IPS-15b (cell line): Measurements from ENCODE around the gene NMNAT1.

ENCODE experiments used
- H3K27me3 ChIP-seq: one replicate; pipeline ENCODE4 v1.6.1; 2013; ENCODE audit warnings: low read length; ENCODE audit not compliant: control insufficient read depth, insufficient read depth
- H3K36me3 ChIP-seq: one replicate; pipeline ENCODE4 v1.6.1; 2013; ENCODE audit warnings: low read length; ENCODE audit not compliant: control insufficient read depth, insufficient read depth
- H3K4me1 ChIP-seq: one replicate; pipeline ENCODE4 v1.6.1; 2013; ENCODE audit warnings: mild to moderate bottlenecking, low read length; ENCODE audit not compliant: control insufficient read depth, insufficient read depth
- H3K4me3 ChIP-seq: one replicate; pipeline ENCODE4 v1.5.1; 2013; ENCODE audit warnings: low read depth, low read length
- H3K9ac ChIP-seq: one replicate; pipeline ENCODE4 v1.6.1; 2013; ENCODE audit warnings: low read depth, mild to moderate bottlenecking, low read length
- H3K9me3 ChIP-seq: one replicate; pipeline ENCODE4 v1.6.1; 2013; ENCODE audit warnings: mild to moderate bottlenecking, low read length; ENCODE audit not compliant: control insufficient read depth, insufficient read depth

NMNAT1 gene

DNA sequence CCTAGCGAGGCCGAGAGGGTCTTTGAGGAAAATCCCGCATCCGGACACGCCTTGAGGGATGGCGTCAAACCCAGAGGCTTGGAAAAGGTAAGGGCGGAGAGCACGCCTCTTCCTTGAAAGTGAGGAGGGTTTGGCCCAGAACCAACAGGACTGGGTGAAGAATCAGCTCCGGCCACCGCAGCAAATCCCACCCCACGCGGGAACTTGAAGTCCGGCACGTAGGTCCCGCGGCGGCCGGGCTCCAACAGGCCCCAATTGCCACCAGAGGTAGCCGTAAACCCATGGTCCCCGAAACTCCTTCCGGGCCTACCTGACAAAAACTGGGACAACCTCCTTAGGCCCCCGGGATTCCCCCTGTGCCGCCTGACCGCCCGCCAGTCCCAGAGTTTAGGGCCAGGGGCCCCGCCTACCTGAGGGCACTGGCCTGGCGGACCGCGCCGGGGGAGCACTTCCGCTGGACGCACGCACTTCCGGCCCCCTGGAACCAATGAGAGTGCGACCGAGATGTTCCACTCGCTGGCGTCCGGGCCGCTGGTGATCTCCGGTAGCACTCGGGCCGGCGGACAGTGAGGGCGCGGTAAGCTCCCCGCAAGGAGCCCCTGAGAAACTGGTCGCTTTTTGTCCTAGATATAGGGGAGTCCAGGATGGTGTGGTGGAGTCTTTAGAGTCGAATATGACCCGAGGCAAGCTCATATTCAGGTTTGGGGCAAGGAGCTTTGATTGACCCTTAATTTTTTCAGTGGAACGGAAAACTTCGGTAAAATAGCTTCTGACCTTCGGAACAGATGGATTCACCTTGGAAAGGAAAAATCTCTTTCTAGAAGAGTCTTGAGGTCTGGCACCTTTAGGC lies at the start of gene NMNAT1, which contains the start of gene LZIC:
Gene NMNAT1, plus strand, starts transcription at position 537 of the 850 bp plus-strand sequence. CDS start 28,599 bp downstream, outside the sequence.
Gene LZIC, minus strand, starts transcription at position 453 of the 850 bp plus-strand sequence. CDS start 6,772 bp downstream, outside the sequence.
- no peaks in the 10 kb centered on the region for H3K27me3 ChIP-seq
- peak within 1 kb of the TSS; percentile 92 for H3K9ac ChIP-seq
- H3K4me3 ChIP-seq, result peak within 1 kb of the TSS; percentile 82
- H3K9me3 ChIP-seq, result no peaks in the 10 kb centered on the region
- peaks cover 2% of the 10 kb centered on the region for H3K36me3 ChIP-seq
- no peaks in the 10 kb centered on the region for H3K4me1 ChIP-seq

DNA sequence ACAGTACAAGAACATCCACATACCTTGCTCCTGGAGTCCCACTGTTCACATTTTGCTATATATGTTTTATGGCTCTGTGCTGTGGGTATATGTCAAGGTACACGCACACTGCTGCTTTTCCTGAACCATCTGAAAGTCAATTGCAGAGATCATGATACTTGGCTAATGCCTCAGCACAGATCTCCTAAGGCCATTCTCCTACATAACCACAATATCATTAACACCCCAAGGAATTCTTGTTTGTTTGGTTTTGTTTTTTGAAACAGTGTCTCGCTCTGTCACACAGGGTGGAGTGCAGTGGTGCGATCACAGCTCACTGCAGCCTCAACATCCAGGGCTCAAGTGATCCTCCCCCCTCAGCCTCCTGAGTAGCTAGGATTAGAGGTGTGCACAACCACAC lies 49.2 kb upstream of the NMNAT1 start:
- Histone ChIP-seq H3K4me3 (no peak overlapping the region), H3K27me3 (no peaks in the 10 kb centered on the region), H3K36me3 (no peaks in the 10 kb centered on the region), H3K9ac (no peak overlapping the region), H3K9me3 (no peaks in the 10 kb centered on the region), H3K4me1 (peaks cover 13% of the 10 kb centered on the region)

DNA sequence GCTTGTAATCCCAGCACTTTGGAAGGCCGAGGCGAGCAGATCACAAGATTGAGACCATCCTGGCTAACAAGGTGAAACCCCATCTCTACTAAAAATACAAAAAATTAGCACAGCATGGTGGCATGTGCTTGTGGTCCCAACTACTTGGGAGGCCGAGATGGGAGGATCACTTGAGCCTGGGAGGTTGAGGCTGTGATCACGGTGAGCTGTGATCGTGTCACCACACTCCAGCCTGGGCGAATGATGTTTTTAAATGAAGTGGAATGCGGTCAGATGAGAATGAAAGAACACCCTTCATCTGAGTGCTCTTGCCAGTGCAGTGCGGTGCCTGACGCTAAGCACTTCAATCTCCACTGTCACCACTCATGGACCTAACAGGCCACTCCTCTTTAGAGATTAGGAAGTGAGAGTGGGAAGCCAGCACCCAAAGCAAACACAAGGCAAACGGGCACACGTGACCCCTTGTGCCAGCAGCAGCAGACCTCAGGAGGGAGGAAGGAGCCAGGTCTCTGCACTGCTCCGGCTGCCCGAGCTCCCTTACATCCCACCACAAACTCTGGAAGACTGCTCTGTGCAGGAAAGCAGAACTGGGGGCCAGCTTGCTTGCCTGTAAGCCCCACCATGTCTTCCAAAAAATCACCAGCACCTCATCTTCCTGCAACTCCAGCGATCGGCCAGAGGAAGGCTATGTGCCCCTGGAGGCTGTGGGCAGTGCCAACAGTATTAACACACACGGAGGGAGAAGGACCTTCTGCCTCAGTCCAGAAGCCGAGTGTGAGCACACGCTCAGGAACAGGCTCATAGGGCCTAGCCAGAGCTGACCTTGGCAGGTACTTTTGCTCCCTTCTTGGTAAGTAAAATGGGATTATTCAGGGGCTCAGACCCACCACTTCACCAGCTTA lies 42.9 kb upstream of the NMNAT1 start:
- H3K27me3 ChIP-seq, result no peaks in the 10 kb centered on the region
- no peak overlapping the region for H3K4me3 ChIP-seq
- no peak overlapping the region for H3K9ac ChIP-seq
- H3K36me3 ChIP-seq, result peaks cover 2% of the 10 kb centered on the region
- no peaks in the 10 kb centered on the region for H3K4me1 ChIP-seq
- no peaks in the 10 kb centered on the region for H3K9me3 ChIP-seq

DNA sequence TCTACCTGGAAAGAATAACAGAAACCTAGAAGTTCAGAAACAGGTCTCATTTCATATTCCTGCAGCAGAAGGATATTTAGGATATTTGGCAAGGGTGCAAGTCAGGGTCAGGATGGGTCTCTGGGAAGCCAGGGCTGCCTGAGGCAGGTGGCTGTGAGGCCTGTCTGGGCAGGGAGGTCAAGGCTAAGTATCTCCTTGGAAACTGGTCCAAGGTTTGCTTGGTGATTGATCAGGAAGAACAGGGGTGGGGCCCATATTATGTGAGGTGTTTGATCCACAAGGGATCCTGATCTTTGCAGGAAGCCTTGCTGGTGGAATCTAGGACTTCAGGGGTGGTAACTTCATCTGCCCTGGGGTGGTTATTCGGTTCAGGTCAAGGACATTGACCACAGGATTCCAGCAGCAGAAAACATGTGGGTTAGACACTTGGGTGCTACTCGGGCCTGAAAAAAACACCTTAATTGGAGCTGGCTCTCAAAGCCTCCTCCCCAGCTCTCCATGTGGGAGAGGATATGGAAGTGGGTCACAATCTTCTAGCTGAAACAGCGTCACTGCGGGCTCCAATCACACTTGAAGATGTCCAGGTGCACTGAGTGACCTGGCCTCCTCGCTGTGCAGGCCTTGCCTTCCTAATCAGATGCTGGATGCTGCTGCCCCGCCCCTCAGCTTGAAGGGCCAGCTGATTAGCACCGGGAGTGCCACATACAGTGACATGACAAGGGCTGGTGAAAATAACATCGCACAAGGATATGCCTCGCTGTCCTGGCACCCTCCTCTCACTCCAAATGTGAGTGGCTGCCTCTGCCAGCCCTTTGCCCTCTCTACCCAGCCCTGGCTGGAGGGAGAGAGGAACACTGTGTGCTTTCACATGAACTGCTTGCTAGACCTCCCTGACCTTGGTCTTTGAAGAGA lies 41.9 kb upstream of the NMNAT1 start:
- no peak overlapping the region for H3K4me3 ChIP-seq
- H3K9ac ChIP-seq, result no peak overlapping the region
- H3K9me3 ChIP-seq, result no peaks in the 10 kb centered on the region

DNA sequence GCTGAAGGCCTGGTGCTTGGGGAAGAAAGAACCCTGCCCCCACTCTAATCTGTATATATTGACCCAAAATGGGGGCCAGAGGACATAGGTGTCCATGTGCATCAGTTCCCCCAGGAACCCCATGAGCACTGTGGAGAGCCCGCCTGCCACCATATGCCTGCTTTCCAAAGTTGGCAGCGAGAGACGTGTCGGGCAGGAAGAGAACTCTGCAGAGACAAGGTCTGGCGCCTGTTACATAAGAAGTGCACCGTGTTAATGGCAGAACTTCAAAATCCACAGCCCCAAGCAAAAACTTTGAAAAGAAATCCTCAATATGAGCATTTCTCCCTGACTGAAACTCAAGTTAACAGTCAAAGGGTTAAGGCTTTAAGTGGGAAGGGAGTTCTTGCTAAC lies 41.2 kb upstream of the NMNAT1 start:
- Histone ChIP-seq H3K4me3 (no peak overlapping the region), H3K9me3 (no peaks in the 10 kb centered on the region), H3K36me3 (peaks cover 2% of the 10 kb centered on the region), H3K27me3 (no peaks in the 10 kb centered on the region), H3K9ac (no peak overlapping the region), H3K4me1 (no peaks in the 10 kb centered on the region)

More for the DNA sequence above, 41.9 kb upstream of the NMNAT1 start:
- H3K4me1 ChIP-seq, result no peaks in the 10 kb centered on the region
- H3K27me3 ChIP-seq, result no peaks in the 10 kb centered on the region
- H3K36me3 ChIP-seq, result peaks cover 2% of the 10 kb centered on the region

DNA sequence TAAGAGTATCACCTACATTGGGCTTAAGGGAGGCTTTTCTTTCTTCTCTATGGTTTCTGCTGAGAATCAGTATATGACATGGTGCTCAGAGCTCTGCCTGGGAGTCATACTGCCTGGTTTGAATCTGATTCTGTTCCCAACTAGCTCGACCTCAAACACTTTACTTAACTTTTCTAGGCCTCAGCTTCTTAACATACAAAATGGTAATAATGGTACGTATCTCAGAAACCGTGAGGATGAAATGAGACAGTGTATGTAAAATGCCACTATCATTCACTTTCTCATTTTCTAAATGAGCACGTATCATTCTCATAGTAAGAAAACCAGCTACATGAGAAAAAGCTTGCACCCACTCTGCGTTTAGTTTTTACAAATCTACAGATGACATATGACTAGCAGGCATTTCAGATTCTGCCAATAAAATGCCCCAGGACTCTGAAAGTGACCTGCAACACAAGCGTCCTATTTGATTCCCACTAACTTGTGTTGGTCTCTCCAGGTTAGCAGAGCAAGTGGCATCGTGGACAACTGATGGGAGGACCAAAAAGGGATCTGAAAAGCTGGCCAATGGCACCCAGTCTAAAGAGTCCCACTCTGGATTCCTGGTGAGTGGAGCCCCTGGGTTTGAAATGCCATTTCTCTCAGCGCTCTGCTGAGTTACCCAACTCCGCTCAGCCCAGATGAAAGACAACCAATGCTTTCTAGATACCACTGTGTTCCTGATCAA lies 39.3 kb upstream of the NMNAT1 start:
- Histone ChIP-seq H3K4me1 (peaks cover 5% of the 10 kb centered on the region), H3K36me3 (peaks cover 2% of the 10 kb centered on the region), H3K4me3 (no peak overlapping the region), H3K9me3 (no peaks in the 10 kb centered on the region), H3K27me3 (no peaks in the 10 kb centered on the region), H3K9ac (no peak overlapping the region)

DNA sequence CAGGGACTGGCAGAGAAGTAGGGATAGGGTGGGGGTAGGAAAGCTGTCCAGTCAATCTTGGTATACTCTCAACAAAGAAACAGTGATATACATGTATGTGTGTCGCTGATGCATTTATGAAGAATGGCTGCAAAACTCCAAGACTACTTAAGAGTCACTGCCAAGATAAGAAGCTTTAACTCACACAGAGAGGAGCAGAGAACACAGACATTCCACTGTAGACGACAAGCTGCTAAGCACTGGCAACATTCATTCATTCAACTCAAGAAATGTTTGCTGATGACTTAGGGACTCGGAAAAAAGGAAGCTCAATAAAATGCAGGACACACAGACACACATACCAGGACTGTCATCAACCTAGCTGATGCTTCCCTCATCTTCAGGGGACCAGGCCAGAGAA lies 38.7 kb upstream of the NMNAT1 start:
- H3K4me1 ChIP-seq, result peaks cover 5% of the 10 kb centered on the region
- no peak overlapping the region for H3K4me3 ChIP-seq
- no peaks in the 10 kb centered on the region for H3K9me3 ChIP-seq
- H3K9ac ChIP-seq, result no peak overlapping the region
- H3K27me3 ChIP-seq, result no peaks in the 10 kb centered on the region
- peaks cover 2% of the 10 kb centered on the region for H3K36me3 ChIP-seq

DNA sequence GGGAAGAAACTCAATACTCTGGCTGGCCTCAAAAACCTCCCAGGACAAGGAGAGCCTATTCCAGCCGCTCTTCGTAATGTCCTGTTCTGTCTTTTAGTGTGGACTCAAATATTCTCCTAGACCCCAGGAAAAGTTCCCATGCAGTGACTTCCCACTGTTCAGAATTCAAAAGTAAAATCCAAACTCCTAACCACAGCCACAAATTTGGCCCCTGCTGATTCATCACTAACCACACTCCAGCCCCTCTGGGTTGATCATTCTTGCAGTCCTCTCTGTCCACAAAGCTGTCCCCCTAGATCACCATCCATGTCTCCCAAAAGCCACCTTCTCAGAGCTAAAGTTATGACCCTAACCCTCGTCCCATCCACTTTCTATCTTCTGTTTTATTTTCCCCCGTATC lies 38.3 kb upstream of the NMNAT1 start:
- H3K4me1 ChIP-seq, result peaks cover 5% of the 10 kb centered on the region
- no peak overlapping the region for H3K9ac ChIP-seq
- H3K9me3 ChIP-seq, result no peaks in the 10 kb centered on the region
- no peaks in the 10 kb centered on the region for H3K27me3 ChIP-seq
- no peak overlapping the region for H3K4me3 ChIP-seq
- peaks cover 2% of the 10 kb centered on the region for H3K36me3 ChIP-seq

DNA sequence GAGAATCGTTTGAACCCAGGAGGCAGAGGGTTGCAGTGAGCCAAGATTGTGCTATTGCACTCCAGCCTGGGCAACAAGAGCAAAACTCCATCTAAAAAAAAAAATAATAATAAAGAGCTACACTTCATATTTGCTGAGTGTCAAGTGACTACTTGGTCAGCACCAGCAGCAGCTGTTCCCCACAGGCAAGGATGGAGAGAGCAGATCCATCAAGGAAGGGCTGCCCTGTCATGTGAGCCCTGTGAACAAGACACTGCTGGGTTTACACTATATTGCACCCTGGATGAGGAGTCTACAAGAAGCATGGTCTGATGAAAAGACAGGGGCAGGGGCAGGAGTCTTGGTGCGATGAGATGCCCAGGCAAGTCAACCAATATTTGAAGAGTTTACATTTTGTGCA lies 36.8 kb upstream of the NMNAT1 start:
- H3K9ac ChIP-seq, result no peak overlapping the region
- H3K9me3 ChIP-seq, result no peaks in the 10 kb centered on the region
- no peak overlapping the region for H3K4me3 ChIP-seq
- peaks cover 5% of the 10 kb centered on the region for H3K4me1 ChIP-seq
- H3K27me3 ChIP-seq, result no peaks in the 10 kb centered on the region
- H3K36me3 ChIP-seq, result peaks cover 2% of the 10 kb centered on the region

DNA sequence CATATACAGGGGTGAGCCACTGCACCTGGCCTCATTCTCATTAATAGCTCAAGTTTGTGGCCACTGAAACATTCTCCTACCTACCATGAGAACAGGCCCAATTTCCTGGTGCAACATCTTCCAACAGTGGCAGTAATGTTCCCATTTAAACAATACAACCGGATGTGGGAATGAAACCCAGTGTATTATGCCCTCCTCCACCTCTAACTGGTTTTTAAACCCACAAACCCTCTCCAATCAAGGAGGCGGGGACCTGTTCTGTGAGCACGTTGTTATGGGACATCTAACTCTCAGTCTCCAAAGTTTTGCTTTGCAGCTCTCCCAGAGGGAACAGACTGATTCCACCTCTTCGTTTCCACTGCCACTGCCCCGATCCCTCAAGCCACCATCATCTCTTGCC lies 35.8 kb upstream of the NMNAT1 start:
- Histone ChIP-seq H3K27me3 (no peaks in the 10 kb centered on the region), H3K9me3 (no peaks in the 10 kb centered on the region), H3K9ac (peak overlapping the region; percentile 37), H3K36me3 (peaks cover 2% of the 10 kb centered on the region), H3K4me1 (peaks cover 7% of the 10 kb centered on the region), H3K4me3 (no peak overlapping the region)
